ENCODE measurements around the gene FBXL7.

Gene FBXL7

DNA sequence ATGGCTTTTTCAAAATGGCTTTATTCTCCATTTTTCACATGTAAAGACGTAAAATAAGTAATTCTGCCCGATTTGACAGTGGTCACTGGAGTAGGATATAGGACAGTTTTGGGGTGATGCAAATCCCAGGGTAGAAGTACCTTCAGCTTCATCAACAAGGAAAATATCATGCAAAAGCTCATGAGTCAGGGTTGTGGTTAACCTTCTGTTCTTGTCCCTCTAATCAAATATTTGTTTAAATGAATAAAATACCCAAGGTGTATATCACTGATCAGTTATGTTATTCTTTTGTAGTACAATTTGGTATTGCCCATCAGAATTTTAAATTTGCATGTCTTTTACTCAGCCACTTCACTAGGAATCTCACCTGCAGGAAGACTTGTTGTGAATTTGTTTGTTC lies 40.0 kb downstream of the FBXL7 start:
- no peak for DNase-seq (ENCODE audit: low read depth, low spot score)

DNA sequence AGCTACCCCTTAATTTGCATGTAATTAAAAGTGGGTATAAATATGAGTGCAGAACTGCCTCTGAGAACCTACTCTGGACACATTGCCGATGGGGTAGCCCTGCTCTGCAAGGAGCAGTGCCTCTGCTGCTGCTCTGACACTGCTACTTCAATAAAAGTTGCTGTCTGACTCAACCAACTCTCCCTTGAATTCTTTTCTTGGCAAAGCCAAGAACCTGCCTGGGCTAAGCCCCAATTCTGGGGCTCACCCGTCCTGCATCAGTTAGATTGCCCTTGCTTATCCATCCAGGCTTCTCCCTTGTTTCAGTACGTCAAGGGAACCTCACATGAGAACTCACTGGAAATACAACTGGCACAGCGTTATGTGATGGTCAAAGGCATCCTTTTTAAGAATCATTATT lies 44.1 kb downstream of the FBXL7 start:
- no peak for DNase-seq (ENCODE audit: low read depth, low spot score)

DNA sequence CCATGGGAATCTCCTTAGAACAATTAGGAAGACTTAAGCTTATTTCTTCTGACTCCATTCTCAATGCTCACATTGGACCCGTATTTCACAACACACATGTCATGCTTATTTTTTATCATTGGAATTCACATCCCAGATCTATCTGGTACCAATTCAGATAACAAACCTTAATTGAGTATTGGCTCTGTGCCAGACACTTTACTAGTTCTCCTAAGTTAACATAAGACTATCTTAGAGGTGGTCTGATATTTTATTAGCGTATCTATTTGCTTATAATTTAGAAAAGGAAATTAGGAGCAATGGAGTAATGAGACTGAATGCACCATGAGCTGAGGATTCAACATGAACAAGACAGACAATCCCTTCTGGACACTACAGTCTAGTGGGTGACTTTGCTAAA lies 45.1 kb downstream of the FBXL7 start:
- no peak for DNase-seq (ENCODE audit: low read depth, low spot score)

DNA sequence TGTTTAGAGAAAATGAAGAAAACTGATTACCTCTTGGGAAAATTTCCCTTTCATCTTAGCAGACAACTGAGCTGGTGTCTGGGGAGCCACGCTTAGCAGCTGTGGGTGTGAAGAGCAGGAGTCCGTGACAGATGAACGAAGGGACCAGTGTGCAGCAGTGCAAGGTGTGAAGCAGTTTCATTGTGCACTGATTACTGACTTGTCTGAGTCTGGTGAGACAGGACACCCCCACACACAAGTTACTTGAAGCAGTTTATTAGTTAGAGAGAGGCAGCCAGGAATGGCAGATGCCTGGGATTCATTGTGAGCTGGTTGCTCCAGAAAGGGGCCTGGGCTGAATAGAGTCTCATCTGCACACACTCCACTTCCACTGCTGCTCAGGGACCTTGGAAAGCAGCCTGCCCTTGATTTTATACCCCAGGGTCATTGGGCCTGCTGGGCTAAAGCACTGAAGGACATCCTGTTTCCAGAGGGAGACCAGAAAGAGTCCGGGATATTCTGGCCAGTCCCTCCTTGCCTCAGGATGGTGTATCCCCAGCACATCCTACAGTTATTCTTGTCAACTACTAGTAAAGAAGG lies 47.4 kb downstream of the FBXL7 start:
- DNase-seq (ENCODE audit: low read depth, low spot score), result no peak

DNA sequence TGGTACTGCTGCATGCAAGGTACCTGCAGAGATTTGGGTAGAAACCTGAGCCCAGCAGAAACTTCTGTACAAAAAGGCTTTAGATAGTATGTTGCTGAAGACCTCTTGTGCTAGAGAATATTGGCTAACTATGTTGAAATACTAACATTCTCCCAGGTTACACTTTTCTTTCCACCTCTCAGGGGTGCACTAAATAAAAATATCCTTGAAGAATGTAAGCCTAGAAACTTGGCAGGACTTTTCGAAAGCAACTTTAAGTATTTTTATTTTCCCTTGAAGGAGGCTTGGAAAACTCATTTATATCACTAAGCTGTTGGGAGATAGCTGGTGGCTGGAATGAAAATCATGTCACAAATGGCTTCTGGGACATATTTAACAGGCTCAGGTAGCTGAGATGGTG lies 50.0 kb downstream of the FBXL7 start:
- DNase-seq (ENCODE audit: low read depth, low spot score), result no peak

DNA sequence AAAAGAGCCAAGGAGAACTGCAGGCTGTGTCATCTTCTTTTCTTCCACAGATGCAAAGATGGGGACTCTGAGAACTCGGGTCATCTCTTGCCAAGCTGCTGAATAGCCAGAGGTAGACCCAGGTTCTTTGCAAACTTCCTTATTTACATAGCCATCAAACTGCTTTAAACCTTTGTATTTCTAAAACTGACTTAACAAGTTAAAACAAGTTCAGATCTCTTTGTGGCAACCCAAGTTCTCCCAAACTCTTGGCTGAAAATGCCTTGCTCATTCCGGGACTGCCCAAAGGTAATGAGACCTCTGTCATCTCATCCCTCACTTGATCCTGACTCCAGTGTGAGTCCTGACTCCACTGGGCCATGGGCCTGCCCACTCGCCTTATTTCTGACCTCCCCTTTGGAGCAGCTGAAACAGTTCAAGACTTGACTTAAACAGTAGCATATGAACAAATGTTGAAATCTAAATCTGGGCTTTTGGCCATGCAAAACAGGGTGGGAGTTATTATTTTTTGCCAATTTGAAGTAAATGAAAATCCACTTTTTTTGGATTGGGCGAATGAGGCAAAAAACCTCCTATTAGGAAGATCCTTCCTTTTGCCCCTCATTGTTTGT lies 50.6 kb downstream of the FBXL7 start:
- no peak for DNase-seq (ENCODE audit: low read depth, low spot score)

DNA sequence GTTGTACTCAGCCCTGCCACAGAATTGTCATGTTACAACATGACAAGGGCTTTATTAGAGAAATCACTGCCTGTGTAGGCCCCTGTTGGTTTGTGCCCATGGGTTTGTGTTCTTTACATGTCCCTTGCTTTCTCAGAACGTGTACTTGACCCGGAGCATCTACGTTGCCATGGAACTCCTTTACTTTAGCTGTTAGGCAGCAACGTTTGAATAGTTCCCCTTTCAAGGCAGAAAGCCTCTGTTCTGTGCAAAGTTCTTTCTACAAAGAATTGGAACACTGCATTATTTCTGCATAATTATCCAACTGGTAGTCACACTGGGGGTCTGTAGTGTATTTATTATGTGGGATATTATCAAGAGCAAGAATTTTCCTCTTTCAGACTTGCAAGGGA lies 51.1 kb downstream of the FBXL7 start:
- no peak for DNase-seq (ENCODE audit: low read depth, low spot score)

DNA sequence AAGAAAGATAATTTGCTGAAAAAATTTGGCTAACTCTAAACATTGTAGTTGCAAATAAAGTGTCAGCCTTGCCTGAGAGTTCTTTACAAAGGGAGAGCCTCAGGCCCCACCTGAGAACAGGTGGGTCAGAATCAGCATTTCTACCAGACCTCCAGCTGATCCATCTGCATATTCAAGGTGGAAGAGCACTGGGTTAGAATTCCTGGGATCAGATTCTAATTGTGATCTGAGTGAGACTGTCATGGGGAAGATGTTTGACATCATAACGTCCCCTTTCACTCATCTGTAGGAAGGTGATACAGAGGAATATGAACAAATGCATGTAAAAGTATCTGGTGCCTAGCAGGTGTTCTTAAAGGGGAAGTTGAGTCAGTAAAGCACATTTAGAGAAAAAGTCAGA lies 54.6 kb downstream of the FBXL7 start:
- peak; percentile 76 for DNase-seq (ENCODE audit: low read depth, low spot score)

DNA sequence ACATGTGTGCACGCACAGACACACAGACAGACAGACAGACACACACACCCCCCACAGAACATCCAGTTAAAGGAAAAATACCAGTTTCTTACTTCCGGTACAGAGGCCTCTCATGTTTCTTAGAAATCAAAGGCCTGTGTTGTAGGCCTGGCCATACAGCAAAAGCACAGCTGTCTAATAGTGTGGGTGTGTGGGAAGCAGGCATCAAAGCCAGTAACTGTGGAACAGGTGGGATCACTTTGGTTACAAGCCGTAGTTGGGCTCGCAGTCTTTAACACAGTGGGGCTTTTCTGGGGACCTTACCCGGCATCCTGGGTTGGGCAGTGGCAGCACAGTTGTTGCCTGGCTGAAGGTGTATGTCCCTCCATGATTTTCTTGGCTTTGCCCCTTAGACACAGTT lies 55.2 kb downstream of the FBXL7 start:
- no peak for DNase-seq (ENCODE audit: low read depth, low spot score)

DNA sequence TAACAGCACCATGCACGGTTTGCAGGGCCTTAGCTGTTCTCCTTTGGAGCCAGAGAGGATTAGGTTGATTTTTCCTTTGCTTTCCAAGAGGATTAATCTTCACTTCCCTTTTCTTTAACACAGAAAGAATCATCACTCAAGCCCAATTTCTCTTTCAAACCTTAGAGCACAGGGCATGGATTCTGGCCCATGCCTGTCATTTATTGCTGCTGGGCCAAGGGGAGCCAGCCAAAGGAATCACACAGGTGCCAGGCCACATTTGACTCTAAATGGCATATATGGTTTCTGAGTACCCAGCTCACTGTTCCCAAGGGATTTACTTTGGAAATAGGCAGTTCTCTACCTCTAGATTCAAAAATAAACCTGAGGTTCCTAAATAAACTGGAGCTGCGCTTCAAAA lies 58.3 kb downstream of the FBXL7 start:
- DNase-seq (ENCODE audit: low read depth, low spot score), result no peak

DNA sequence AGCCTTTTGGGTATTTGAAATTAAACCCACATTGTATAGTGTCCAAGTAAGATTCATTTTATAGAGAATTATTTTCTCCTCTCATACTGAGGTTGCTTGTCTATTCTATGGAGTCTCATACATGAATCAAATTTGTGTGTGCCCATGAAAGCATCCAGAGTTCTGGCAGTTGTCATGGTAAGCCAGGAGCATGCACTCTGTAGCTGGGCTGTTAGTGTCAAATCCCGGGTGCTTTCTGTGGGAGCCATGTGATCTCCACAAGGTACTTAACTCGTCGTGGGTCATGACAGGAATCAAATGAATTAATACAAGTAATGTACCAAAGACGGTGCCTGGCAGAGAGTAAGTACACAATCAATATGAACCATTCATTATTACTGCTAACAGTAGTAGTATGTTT lies 58.7 kb downstream of the FBXL7 start:
- DNase-seq (ENCODE audit: low read depth, low spot score), result no peak

DNA sequence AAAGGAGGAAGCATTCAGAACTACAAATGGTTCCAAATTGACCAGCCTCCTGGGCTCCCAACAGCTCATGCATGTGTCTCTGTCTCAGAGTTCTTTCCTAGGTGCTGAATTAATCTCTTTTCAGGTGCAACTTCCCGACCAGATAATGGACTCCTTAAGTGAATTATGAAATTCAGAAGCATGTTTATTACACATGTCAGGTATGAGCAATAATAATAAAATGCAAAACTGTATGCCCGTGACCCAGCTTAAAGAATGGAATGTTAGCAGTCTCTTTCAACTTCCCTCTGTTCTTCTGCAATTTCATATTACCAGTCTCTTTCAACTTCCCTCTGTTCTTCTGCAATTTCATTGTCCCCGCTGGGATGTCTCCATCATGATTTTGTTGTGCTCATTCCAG lies 60.4 kb downstream of the FBXL7 start:
- DNase-seq (ENCODE audit: low read depth, low spot score), result no peak

DNA sequence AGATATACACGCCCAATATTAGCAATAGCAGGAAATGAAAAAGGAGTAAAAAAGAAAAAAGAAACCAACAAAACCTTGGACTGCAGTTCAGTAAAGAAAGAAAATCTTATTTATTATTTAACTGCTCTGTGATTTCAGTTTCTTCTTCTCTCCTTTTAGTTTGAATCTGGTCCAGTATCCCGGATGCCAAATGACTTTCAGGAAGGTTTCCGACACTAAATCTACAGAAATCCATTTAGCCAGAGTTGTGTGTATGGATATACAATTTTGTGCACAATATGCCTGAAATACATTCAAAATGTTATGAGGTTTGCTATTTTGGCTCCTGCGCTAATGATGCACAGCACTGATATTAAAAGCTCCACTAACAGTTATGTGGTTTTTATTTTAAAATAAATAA lies 64.5 kb downstream of the FBXL7 start:
- no peak for DNase-seq (ENCODE audit: low read depth, low spot score)

DNA sequence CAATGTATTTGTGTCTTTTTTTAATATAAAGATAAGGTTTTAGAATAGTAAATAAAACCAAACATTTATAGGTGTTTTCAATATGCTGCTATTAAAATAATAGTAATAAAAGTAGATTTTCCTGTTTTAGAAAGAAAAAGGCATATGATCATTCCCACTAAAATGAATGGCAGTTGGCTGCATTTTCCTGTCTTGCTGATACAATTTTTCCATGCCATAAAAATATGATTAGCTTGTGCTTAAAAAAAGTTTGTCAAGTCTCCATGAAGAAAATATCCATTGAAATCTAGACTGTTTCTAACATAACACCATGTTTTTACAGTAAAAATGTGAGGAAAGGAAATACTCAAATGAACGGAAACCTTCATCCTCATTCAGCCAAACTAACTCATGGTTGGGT lies 65.0 kb downstream of the FBXL7 start:
- no peak for DNase-seq (ENCODE audit: low read depth, low spot score)

DNA sequence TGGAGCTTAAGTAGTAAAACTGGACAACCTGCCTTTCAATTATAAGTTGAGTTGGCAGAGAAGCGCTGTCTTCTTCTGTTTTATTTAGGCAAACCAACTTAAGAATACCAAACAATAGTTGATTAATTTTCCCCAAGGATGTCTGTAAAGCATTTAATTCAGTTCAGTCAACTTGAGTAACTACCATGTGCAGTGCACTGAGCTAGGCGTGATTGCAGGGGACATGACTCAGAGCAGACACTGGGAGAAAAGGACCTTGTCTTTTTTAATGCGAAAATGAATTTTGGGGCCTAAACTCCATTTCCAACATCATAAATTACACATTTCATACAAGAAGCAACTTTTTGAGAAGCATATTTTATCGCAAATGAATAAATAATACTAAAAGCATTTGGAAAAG lies 66.3 kb downstream of the FBXL7 start:
- DNase-seq (ENCODE audit: low read depth, low spot score), result no peak

DNA sequence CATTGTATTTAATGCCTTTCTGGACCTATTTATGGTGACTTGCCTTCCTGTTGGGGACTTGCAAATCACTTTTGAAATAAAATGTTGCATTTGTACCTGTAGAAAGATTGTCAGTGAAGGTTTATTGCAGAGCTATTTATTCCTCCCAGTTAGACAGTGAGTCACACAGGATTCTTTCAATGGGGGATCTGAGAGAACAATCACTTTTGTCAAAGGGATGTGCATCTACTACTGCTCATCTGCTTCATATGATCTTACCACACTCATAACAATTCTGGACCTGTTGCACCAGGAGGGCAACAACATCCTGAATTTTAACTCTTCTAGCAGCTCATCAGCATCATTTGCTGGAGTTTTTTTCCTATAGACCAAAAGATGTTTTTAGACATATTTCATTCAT lies 66.8 kb downstream of the FBXL7 start:
- no peak for DNase-seq (ENCODE audit: low read depth, low spot score)

DNA sequence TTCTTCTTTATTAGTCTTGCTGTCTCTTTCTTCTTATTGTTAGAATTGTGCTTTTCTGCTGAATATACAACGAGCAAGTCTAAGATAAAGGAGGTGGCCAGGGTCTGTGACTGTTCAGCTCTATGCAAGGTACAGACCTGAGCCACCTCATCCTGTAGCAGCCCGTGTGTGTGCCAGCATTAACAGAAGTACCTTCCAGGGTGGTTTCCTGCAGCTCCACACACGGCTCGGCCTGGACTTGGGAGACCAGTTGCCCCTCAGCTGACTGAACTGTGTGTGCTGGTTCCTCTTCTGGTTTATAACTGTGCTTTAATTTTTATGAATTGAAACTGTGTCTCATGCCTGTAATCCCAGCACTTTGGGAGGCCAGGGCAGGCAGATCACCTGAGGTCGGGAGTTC lies 70.5 kb downstream of the FBXL7 start:
- DNase-seq (ENCODE audit: low read depth, low spot score), result no peak

DNA sequence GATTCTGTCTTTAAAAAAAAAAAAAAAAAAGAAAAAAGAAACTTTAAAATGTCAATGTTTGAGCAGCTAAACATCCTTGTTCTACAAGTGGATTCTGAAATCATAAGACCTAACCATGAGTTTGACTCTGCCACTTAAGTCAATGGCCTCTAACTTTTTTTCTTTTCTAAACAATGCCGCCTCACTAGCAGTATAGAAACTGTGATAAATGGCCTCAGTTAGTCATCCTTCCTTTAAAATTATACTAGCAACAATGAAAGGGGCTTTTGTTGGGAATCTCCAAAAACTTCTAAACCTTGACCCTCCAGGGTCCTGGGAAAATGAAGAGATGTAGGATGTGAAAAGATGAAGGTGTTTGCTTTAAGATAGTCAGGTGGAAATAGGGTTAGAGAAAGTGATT lies 71.1 kb downstream of the FBXL7 start:
- no peak for DNase-seq (ENCODE audit: low read depth, low spot score)

DNA sequence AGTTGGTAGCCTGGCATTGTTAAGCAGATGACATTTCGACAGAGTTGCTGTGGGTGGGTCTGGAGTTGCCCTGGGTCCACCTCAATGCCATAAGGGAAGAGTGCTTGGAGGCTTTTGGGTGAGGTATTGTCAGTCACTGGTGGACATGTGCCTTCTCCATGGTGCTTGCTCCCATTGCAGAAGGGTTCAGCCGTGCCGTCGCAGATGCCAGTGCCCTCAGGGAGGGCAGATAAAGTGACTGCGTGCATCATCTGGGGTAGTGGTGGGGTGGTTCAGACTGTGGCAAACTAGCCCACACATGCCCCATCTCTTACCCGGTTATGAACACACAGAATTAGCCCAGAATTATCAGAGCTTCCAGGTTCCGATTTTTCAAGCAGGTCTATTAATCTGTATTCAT lies 71.6 kb downstream of the FBXL7 start:
- no peak for DNase-seq (ENCODE audit: low read depth, low spot score)

DNA sequence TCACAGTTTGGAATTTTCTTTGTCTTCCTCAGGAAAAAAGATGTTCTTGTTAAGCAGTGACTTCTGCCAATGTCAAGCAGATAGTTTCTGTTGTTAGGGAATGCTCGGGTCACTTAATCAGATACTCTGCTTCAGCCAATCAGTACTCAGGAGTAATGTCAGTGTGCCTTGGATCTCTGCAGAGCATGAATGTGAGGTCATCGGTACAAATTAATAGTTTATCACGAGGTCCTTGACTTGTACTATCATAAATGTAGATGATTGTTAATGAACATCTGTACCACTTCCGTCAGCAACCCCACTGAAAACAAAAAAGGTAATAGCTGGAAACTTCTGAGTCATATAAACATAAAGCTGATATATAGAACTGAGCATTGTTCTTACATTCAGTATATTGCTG lies 73.6 kb downstream of the FBXL7 start:
- DNase-seq (ENCODE audit: low read depth, low spot score), result no peak

DNA sequence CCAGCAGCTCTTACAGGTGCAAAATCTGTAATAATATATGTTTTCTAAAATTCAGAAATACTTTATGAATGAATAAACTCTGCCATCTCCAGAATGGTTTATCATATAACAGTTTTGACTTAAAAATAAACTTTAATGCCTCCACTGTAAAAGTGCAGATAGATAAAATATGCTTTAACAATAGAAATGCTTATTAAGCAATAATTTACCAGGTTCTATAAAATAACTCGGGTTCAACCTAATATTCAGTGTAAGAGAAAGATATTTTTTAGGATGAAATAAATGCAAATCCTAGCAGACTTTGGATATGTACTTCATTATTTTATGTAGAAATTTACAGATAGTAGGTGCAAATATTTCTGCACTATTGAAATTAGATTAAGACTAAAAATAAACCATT lies 74.1 kb downstream of the FBXL7 start:
- DNase-seq (ENCODE audit: low read depth, low spot score), result no peak

DNA sequence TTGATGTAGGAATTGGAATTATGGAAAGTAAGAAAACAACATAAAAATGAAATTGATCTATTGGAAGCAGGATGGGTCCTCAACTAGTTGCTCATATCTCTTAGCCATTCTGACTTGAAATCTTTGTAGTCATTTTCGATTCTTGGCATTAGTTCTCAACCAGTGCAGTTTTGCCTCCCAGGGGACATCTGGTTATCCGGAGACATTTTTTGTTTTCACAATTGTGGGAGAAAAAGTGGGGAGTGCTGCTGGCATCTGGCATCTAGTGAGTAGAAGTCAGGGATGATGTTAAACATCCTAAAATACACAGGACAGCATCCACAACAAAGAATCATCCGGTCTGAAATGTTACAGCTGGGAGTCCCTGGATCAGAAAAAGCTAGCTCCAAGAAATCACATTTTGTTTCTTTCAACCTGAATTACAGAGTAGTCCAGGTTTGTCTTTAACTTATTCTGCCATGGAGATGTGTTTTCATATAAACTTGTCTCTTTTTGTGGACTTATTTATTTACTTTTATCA lies 74.9 kb downstream of the FBXL7 start:
- no peak for DNase-seq (ENCODE audit: low read depth, low spot score)

DNA sequence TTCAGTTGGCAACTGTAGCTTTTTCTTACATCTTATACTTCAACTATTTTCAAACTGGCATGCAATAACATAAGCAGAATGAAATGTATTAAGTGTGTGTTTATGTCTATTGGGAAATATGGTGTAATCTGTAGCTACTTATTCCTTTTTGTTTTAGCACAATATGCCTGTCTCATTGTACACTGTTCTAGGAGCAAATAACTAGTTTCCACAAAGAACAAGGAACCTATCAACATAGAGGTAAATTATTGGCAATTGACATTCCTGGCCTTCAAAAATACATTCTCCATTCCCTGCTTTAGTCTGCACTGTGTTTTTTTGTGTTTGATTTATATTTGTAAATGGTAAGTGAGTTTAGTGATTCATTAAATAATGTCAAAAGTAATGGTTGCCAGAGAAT lies 75.7 kb downstream of the FBXL7 start:
- DNase-seq (ENCODE audit: low read depth, low spot score), result no peak

DNA sequence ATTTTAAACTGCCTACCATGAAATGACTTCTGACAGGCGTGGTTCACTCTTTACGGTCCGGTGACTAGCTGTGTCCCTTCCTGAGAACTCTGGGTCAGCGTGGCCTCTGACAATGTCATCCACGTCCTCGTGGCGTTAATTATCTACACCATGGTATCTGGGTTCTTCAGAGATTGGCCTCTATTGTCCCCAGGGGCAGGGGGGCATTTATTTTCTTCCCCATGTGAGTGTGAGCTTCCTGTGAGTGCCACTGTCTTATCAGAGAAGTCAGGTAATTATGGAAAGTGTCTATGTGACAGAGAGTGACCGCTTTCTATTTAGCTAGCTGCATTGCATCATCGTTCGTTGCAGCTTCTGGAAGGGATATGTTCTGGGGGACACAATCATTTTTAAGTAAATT lies 77.2 kb downstream of the FBXL7 start:
- no peak for DNase-seq (ENCODE audit: low read depth, low spot score)

Data from iPS DF 19.7 (cell line).